Measurements from ENCODE around the gene KCNT2.

- TF ChIP-seq EZH2phosphoT487 (IDR thresholded peaks at IDR 0.05; ENCODE audit: borderline replicate concordance, low read length) (no peak), CTCF (IDR thresholded peaks at IDR 0.05; ENCODE audit: low read depth, low read length, poor library complexity, severe bottlenecking) (no peak)
These were observed 330.4 kb downstream of the KCNT2 start for GRCh38 chr1:196277860-196278259.

Measured in DOHH2 (cell line).